Neural cell (in vitro differentiated cells): Measurements from ENCODE around the gene CABCOCO1. TPM values are rescaled to one million over a fixed set of nuclear protein-coding genes. Genes with fewer than 3 reads are reported as not detected.

Experiments
- H2AFZ ChIP-seq: fragments of 200-600, 300-800 bp; sonication (generic), shearing (Covaris generic); 2 replicates; pipeline ENCODE4 v1.6.0; 2014; ENCODE audit warnings: low read depth, mild to moderate bottlenecking, antibody characterized with exemption, low read length, moderate library complexity
- H3F3A ChIP-seq: fragments of 200-600 bp; shearing (Covaris generic); 2 replicates; pipeline ENCODE4 v1.6.1; 2016; ENCODE audit warnings: mild to moderate bottlenecking, moderate library complexity, mixed read lengths, antibody characterized with exemption, low read length; ENCODE audit not compliant: insufficient read depth, poor library complexity, severe bottlenecking
- H3K27ac ChIP-seq: fragments of 200-600, 300-800 bp; sonication (generic), shearing (Covaris generic); 2 replicates; pipeline ENCODE4 v1.5.1; 2014; ENCODE audit warnings: mild to moderate bottlenecking, low read length, moderate library complexity
- H3K27me3 ChIP-seq: fragments of 300-800, 200-600 bp; sonication (generic), shearing (Covaris generic); 2 replicates; pipeline ENCODE4 v1.6.0; 2014; ENCODE audit warnings: mild to moderate bottlenecking, low read depth, low read length, moderate library complexity; ENCODE audit not compliant: insufficient read depth
- H3K36me3 ChIP-seq: fragments of 300-800, 200-600 bp; sonication (generic), shearing (Covaris generic); 2 replicates; pipeline ENCODE4 v1.5.1; 2014; ENCODE audit warnings: mild to moderate bottlenecking, antibody characterized with exemption, low read length, moderate library complexity; ENCODE audit not compliant: insufficient read depth
- H3K4me2 ChIP-seq: fragments of 300-800, 200-600 bp; sonication (generic), shearing (Covaris generic); 2 replicates; pipeline ENCODE4 v1.6.0; 2014; ENCODE audit warnings: mild to moderate bottlenecking, low read length
- H3K4me3 ChIP-seq: fragments of 300-800, 200-600 bp; sonication (generic), shearing (Covaris generic); 2 replicates; pipeline ENCODE4 v1.5.1; 2014; ENCODE audit warnings: mild to moderate bottlenecking, low read length, moderate library complexity
- H3K79me2 ChIP-seq: fragments of 200-600 bp; shearing (Covaris generic); replicated peaks from 2 replicates; pipeline ENCODE4 v1.6.0; 2014; ENCODE audit warnings: mild to moderate bottlenecking, low read length, moderate library complexity; ENCODE audit not compliant: insufficient read depth
- H3K9ac ChIP-seq: fragments of 300-800, 200-600 bp; sonication (generic), shearing (Covaris generic); 2 replicates; pipeline ENCODE4 v1.6.1; 2016; ENCODE audit warnings: mild to moderate bottlenecking, low read length, mixed read lengths
- H3K9me2 ChIP-seq: fragments of 200-600 bp; shearing (Covaris generic); 2 replicates; pipeline ENCODE4 v1.6.1; 2016; ENCODE audit warnings: mild to moderate bottlenecking, low read length, mixed read lengths; ENCODE audit not compliant: insufficient read depth
- H3K9me3 ChIP-seq: fragments of 200-600, 300-800 bp; sonication (generic), shearing (Covaris generic); 2 replicates; pipeline ENCODE4 v1.6.1; 2016; ENCODE audit warnings: mild to moderate bottlenecking, mixed run types, low read length, moderate library complexity, mixed read lengths
- H4K20me1 ChIP-seq: fragments of 200-600 bp; shearing (Covaris generic); 2 replicates; pipeline ENCODE4 v1.6.1; 2016; ENCODE audit warnings: mild to moderate bottlenecking, mixed run types; ENCODE audit not compliant: insufficient read depth
- EP300 ChIP-seq: fragments of 450-650 bp; conservative IDR thresholded peaks from 2 replicates; pipeline ENCODE4 v1.6.1; 2014; ENCODE audit warnings: antibody characterized with exemption, mild to moderate bottlenecking, moderate library complexity; ENCODE audit not compliant: poor library complexity, severe bottlenecking
- EZH2 ChIP-seq: fragments of 200-600, 300-800 bp; shearing (Covaris generic), sonication (generic); IDR thresholded peaks from 2 replicates; pipeline ENCODE4 v1.6.1; 2014; ENCODE audit warnings: antibody characterized with exemption, low read length, borderline replicate concordance, mild to moderate bottlenecking; ENCODE audit not compliant: insufficient read depth, poor library complexity, severe bottlenecking
- MXI1 ChIP-seq: fragments of 450-650 bp; conservative IDR thresholded peaks from 2 replicates; pipeline ENCODE4 v1.6.1; 2014; ENCODE audit warnings: antibody characterized with exemption, mild to moderate bottlenecking; ENCODE audit not compliant: poor library complexity, severe bottlenecking
- POLR2AphosphoS5 ChIP-seq: IDR thresholded peaks from 2 replicates; pipeline ENCODE4 v1.6.1; 2012
- RAD21 ChIP-seq: fragments of 450-650 bp; conservative IDR thresholded peaks from 2 replicates; pipeline ENCODE4 v1.6.1; 2014; ENCODE audit warnings: antibody characterized with exemption, mild to moderate bottlenecking, moderate library complexity
- SMC3 ChIP-seq: fragments of 450-650 bp; conservative IDR thresholded peaks from 2 replicates; pipeline ENCODE4 v1.6.1; 2014; ENCODE audit warnings: antibody characterized with exemption, mild to moderate bottlenecking, moderate library complexity; ENCODE audit not compliant: poor library complexity
- TAF1 ChIP-seq: IDR thresholded peaks from 2 replicates; pipeline ENCODE4 v1.6.1; 2012; ENCODE audit warnings: low read depth
- polyA plus RNA-seq: library from polyadenylated mRNA; depleted of rRNA; stranded (reverse); fragments of >200 nt; gene quantifications from 2 replicates; pipeline ENCODE4 v1.2.3, GENCODE V29; 2014
- TF ChIP-seq, protein P1 (sequence below): fragments of 450-650 bp; IDR thresholded peaks from 2 replicates; pipeline ENCODE4 v1.5.1; 2014; ENCODE audit warnings: antibody characterized with exemption, mild to moderate bottlenecking, moderate library complexity; ENCODE audit not compliant: poor library complexity, severe bottlenecking
- TF ChIP-seq, protein P2 (sequence below): IDR thresholded peaks from 2 replicates; pipeline ENCODE4 v1.6.1; 2012; ENCODE audit warnings: borderline replicate concordance

The CABCOCO1 gene
- polyA plus RNA-seq, 1 donor from 2014 or later = 0.31 TPM

DNA sequence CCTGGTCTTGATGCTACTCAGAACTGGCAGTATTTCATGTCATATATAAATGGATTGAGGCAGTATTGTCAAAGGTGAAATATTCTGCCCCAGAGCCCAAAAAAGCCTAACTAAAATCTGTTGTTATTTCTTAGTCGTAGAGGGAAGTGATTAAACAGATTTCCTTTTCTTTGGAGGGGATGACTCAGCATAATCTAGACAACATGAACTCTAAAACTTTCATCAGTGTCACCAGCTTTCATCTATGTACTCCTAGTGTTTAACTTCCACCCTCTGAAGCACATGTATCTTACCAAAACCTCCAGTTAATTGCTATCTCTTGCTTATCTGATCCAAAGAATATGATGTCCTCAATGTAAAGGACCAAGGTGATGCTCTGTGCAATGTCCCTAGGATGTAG is 141.7 kb downstream of the CABCOCO1 start:
- H4K20me1 ChIP-seq = no peaks in the 10 kb centered on the region
- H3K79me2 ChIP-seq = no peaks in the 10 kb centered on the region
- H3K9me3 ChIP-seq = no peaks in the 10 kb centered on the region
- H3K27me3 ChIP-seq = no peaks in the 10 kb centered on the region
- no peaks in the 10 kb centered on the region for H3F3A ChIP-seq
- H3K9me2 ChIP-seq = no peaks in the 10 kb centered on the region
- no peak overlapping the region for H3K9ac ChIP-seq
- H3K4me3 ChIP-seq = no peak overlapping the region
- H3K36me3 ChIP-seq = no peaks in the 10 kb centered on the region
- no peak for TF ChIP-seq TAF1
- no peak overlapping the region for H3K4me2 ChIP-seq
- H2AFZ ChIP-seq = no peak overlapping the region
- no peak overlapping the region for H3K27ac ChIP-seq

DNA sequence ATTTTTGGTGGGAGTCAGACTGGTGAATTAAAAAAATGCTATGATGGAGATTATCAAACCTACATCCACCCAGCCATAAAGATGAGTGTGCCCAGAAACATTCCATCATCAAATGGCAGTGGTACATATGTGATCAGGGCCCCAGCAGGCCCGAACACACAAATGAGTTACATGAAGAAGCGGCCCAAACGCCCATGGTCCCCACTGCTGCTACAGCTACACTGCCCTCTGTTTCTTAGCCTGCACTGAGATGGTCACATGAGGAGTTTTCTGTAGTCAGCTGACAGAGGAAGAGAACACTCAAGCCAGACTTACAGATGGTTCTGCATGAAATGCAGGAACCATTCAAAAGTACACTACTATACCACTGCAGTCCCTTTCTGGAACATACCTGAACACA is 142.4 kb downstream of the CABCOCO1 start:
- Histone ChIP-seq H3K36me3 (no peaks in the 10 kb centered on the region), H3K9me2 (no peaks in the 10 kb centered on the region), H3K9ac (no peak overlapping the region), H2AFZ (no peak overlapping the region), H3K4me2 (no peak overlapping the region), H3F3A (no peaks in the 10 kb centered on the region), H3K27ac (no peak overlapping the region), H3K4me3 (no peak overlapping the region), H4K20me1 (no peaks in the 10 kb centered on the region), H3K27me3 (no peaks in the 10 kb centered on the region), H3K9me3 (no peaks in the 10 kb centered on the region), H3K79me2 (no peaks in the 10 kb centered on the region)
- TF ChIP-seq TAF1 = no peak
- TF ChIP-seq MXI1 = no peak
- TF ChIP-seq EP300 = no peak
- TF ChIP-seq RAD21 = no peak

DNA sequence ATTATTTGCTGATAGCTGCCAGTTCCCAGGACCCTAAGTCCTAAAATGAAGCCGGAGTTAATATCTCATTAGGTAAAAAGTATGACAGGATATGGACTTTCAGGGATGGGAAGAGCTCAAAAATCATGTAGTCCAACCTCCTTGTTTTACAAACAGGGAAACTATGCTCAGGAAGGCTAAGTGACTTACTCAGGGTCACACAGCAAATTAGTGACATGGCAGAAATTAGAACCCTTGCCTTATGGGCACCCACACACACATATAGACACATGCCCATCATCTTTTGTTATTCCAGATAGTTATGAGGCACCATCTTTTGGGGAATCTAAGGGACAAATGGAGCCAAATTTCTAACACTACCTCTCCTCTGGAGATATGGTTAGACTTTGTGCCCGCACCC is 147.5 kb downstream of the CABCOCO1 start:
- no peaks in the 10 kb centered on the region for H3K9me3 ChIP-seq
- H3F3A ChIP-seq = no peaks in the 10 kb centered on the region
- H3K4me3 ChIP-seq = no peak overlapping the region
- H4K20me1 ChIP-seq = no peaks in the 10 kb centered on the region
- H3K27ac ChIP-seq = no peak overlapping the region
- H3K79me2 ChIP-seq = no peaks in the 10 kb centered on the region
- no peak overlapping the region for H2AFZ ChIP-seq
- H3K36me3 ChIP-seq = no peaks in the 10 kb centered on the region
- no peak overlapping the region for H3K9ac ChIP-seq
- TF ChIP-seq MXI1 = no peak
- TF ChIP-seq, protein P1, sequence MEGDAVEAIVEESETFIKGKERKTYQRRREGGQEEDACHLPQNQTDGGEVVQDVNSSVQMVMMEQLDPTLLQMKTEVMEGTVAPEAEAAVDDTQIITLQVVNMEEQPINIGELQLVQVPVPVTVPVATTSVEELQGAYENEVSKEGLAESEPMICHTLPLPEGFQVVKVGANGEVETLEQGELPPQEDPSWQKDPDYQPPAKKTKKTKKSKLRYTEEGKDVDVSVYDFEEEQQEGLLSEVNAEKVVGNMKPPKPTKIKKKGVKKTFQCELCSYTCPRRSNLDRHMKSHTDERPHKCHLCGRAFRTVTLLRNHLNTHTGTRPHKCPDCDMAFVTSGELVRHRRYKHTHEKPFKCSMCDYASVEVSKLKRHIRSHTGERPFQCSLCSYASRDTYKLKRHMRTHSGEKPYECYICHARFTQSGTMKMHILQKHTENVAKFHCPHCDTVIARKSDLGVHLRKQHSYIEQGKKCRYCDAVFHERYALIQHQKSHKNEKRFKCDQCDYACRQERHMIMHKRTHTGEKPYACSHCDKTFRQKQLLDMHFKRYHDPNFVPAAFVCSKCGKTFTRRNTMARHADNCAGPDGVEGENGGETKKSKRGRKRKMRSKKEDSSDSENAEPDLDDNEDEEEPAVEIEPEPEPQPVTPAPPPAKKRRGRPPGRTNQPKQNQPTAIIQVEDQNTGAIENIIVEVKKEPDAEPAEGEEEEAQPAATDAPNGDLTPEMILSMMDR = no peak
- H3K27me3 ChIP-seq = no peaks in the 10 kb centered on the region
- no peaks in the 10 kb centered on the region for H3K9me2 ChIP-seq
- no peak overlapping the region for H3K4me2 ChIP-seq

DNA sequence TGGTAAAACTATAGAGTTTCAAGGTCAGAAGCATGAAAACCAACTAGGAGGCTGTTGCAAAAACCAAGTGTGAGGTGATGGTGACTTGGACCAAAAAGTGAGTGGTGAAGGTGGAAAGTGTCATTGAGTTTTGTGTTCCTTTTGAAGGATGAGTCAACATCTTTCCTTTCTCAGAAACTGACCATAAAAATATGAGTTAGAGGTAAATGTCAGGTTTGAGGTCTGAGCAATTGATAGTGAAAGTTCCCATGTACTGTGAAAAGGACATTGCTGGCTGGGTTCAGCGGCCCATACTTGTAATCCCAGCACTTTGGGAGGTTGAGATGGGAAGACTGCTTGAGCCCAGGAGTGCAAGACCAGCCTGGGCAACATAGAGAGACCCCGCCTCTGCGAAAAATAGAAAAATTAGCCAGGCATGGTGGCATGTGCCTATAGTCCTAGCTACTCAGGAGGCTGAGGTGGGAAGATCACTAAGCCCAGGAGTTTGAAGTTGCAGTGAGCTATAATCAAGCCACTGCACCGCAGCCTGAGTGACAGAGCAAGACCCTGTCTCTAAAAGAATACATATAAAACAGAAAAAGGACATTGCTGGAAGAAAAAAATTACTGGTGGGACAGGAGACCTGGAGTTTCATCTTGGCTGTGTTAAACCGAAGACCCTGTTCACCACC is 149.5 kb downstream of the CABCOCO1 start:
- Histone ChIP-seq H3K9ac (no peak overlapping the region), H3K4me2 (no peak overlapping the region), H3K27me3 (no peaks in the 10 kb centered on the region), H3F3A (no peaks in the 10 kb centered on the region), H3K79me2 (no peaks in the 10 kb centered on the region), H3K9me3 (no peaks in the 10 kb centered on the region), H2AFZ (no peak overlapping the region), H3K4me3 (no peak overlapping the region), H3K36me3 (no peaks in the 10 kb centered on the region), H3K9me2 (no peaks in the 10 kb centered on the region), H4K20me1 (no peaks in the 10 kb centered on the region), H3K27ac (no peak overlapping the region)
- TF ChIP-seq EP300 = no peak
- TF ChIP-seq SMC3 = no peak
- TF ChIP-seq RAD21 = no peak
- TF ChIP-seq EZH2 = no peak
- TF ChIP-seq, protein P1 = no peak
- no peak for TF ChIP-seq POLR2AphosphoS5
- TF ChIP-seq MXI1 = no peak
- TF ChIP-seq TAF1 = no peak
- TF ChIP-seq, protein P2, sequence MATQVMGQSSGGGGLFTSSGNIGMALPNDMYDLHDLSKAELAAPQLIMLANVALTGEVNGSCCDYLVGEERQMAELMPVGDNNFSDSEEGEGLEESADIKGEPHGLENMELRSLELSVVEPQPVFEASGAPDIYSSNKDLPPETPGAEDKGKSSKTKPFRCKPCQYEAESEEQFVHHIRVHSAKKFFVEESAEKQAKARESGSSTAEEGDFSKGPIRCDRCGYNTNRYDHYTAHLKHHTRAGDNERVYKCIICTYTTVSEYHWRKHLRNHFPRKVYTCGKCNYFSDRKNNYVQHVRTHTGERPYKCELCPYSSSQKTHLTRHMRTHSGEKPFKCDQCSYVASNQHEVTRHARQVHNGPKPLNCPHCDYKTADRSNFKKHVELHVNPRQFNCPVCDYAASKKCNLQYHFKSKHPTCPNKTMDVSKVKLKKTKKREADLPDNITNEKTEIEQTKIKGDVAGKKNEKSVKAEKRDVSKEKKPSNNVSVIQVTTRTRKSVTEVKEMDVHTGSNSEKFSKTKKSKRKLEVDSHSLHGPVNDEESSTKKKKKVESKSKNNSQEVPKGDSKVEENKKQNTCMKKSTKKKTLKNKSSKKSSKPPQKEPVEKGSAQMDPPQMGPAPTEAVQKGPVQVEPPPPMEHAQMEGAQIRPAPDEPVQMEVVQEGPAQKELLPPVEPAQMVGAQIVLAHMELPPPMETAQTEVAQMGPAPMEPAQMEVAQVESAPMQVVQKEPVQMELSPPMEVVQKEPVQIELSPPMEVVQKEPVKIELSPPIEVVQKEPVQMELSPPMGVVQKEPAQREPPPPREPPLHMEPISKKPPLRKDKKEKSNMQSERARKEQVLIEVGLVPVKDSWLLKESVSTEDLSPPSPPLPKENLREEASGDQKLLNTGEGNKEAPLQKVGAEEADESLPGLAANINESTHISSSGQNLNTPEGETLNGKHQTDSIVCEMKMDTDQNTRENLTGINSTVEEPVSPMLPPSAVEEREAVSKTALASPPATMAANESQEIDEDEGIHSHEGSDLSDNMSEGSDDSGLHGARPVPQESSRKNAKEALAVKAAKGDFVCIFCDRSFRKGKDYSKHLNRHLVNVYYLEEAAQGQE = no peak
